GM12873 (cell line): ENCODE data around the gene CACNA1A.

Experiments
- TF ChIP-seq, protein P1 (sequence below): IDR thresholded peaks from 2 replicates; pipeline ENCODE4 v1.5.1; 2012; ENCODE audit warnings: low read depth, mild to moderate bottlenecking, moderate library complexity, low read length, control low read depth; ENCODE audit not compliant: insufficient read depth; ENCODE audit errors: missing control alignments

The CACNA1A gene

DNA sequence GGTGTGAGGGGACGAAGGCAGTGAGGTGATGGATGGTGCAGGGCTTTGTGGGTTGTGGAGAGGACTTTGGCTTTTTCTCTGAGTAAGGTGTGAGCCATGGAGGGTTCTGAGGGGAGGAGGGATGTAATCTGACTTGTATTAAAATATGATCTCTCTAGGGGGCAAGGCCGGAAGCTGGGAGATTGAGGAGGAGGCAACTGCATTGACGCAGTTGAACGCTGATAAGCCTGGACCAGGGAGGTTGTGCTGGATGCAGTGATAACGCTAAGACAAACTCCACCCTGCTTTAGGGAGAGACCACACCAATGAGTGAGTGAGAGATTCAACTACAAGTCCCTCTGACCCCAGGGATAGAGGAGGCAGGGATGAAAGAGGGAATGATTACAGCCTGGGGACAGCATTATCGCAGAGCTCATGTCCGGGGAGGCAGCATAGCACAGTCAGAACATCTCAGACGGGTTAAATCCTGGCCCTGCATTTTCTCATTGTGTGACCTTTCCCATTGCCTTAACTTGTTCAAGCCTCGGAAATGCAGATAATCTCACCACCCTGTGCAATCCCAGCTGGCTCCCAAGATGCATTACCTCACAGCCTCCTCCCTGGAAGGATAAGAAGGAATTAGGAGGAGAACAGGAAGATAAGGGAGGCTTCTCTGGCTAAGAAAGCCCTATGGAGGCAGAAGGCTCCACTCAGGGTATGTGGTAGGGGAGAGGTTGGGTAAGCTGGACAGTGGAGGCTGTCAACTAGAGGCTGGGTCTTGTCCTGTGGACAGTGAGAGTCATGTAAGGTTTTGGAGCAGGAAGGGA is 124.2 kb downstream of the CACNA1A start:
- TF ChIP-seq, protein P1, sequence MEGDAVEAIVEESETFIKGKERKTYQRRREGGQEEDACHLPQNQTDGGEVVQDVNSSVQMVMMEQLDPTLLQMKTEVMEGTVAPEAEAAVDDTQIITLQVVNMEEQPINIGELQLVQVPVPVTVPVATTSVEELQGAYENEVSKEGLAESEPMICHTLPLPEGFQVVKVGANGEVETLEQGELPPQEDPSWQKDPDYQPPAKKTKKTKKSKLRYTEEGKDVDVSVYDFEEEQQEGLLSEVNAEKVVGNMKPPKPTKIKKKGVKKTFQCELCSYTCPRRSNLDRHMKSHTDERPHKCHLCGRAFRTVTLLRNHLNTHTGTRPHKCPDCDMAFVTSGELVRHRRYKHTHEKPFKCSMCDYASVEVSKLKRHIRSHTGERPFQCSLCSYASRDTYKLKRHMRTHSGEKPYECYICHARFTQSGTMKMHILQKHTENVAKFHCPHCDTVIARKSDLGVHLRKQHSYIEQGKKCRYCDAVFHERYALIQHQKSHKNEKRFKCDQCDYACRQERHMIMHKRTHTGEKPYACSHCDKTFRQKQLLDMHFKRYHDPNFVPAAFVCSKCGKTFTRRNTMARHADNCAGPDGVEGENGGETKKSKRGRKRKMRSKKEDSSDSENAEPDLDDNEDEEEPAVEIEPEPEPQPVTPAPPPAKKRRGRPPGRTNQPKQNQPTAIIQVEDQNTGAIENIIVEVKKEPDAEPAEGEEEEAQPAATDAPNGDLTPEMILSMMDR: no peak

DNA sequence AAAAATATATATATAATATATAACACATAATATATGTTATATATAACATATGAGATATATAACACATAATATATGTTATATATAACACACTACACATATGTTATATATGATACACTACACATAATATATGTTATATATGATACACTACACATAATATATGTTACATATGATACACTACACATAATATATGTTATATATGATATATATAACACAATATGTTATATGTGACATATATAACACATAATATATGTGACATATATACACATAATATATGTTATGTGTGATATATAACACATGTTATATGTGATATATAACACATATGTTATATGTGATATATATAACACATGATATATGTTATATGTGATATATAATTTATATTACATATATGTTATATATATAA is 129.7 kb downstream of the CACNA1A start:
- TF ChIP-seq, protein P1: no peak

DNA sequence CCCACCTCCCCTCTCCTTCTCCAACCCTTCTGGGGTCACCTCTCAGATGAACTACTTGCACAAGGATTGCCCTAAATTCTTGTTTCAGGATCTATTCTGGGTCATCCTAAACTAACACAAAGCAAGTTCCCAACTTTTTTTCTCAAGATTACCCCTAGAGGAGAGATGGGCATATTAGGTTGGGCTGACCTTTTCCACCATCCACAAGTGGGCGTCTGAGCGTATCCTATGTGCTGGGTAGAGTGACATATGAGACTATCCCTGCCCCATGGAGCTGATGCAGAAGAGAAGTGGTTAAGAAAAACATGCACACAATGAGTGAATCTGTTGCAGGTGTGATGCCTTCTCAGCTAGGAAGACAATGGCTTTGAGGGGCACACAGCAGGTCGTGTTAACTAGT is 132.7 kb downstream of the CACNA1A start:
- TF ChIP-seq, protein P1: no peak

- TF ChIP-seq, protein P1: no peak
Measured at GRCh38 chr19:13370948-13371347, 135.3 kb downstream of the CACNA1A start.

DNA sequence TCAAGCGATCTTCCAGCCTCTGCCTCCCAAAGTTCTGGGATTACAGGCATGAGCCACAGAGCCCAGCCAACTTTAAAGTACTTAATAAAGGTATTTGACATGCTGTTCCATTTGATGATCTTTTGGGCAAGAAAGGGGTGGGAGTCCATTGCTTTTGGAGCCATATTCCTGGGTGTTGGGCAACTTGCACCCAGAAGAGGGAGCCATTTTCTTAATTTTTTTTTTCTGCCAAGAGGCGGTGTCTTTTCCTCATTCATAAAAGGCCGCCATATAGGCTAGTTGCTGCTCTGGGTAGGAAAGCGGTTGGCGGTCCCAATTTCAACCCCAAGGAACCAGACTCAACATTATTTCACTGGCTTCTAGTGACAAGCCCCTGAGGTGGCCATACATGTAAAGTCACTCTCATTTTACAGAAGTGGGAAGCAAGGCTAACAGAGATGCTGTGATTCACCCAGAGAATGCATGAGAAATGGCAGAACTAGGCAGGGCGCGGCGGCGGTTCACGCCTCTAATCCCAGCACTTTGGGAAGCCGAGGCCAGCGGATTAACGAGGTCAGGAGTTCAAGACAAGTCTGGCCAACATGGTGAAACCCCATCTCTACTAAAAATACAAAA is 139.6 kb downstream of the CACNA1A start:
- TF ChIP-seq, protein P1: peak; percentile 38

- TF ChIP-seq, protein P1: no peak
Measured at GRCh38 chr19:13363954-13364353, 142.3 kb downstream of the CACNA1A start.

DNA sequence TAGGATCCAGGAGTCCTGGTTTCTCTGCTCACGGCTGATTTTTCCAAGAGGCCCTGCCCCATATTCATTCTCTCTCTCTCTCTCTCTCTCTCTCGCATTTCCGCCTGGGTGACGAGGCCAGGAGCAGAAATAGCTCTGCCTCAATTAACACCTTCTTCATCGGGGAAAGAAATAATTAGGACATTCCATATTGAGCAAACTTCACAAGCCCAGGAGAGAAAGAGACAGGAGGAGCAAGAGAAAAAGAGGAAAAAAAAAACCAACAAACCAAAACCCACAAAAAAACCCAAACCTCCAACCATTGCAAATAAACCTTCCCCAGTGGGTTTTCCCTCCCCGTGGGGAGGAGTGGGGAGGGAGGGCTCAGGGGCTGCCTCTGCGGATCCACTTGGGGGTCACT is 143.0 kb downstream of the CACNA1A start:
- TF ChIP-seq, protein P1: no peak
